Smooth muscle cell (in vitro differentiated cells): ENCODE measurements around the gene TIAM2. TPM values are rescaled to one million over a fixed set of nuclear protein-coding genes. Genes with fewer than 3 reads are reported as not detected.

Source experiments
- DNase-seq: peaks from one replicate; lab custom pipeline; 2025; ENCODE audit not compliant: unreplicated experiment; lab: John Stamatoyannopoulos, UW
- H2AFZ ChIP-seq: fragments of 200-600 bp; sonication (generic); 2 replicates; pipeline ENCODE4 v1.6.0; 2016; ENCODE audit warnings: antibody characterized with exemption, low read depth, mild to moderate bottlenecking
- H3F3A ChIP-seq: fragments of 200-600 bp; sonication (generic); 2 replicates; pipeline ENCODE4 v1.6.0; 2017; ENCODE audit warnings: antibody characterized with exemption, low read depth
- H3K27ac ChIP-seq: fragments of 200-600 bp; sonication (generic); 2 replicates; pipeline ENCODE4 v1.5.1; 2016; ENCODE audit warnings: low read depth, mild to moderate bottlenecking
- H3K27me3 ChIP-seq: fragments of 200-600 bp; sonication (generic); 2 replicates; pipeline ENCODE4 v1.6.1; 2016; ENCODE audit warnings: low read depth, mild to moderate bottlenecking
- H3K36me3 ChIP-seq: fragments of 200-600 bp; sonication (generic); 2 replicates; pipeline ENCODE4 v1.5.1; 2016; ENCODE audit warnings: low read depth
- H3K4me1 ChIP-seq: fragments of 200-600 bp; sonication (generic); 2 replicates; pipeline ENCODE4 v1.5.1; 2016; ENCODE audit warnings: low read depth
- H3K4me2 ChIP-seq: fragments of 200-600 bp; sonication (generic); 2 replicates; pipeline ENCODE4 v1.6.0; 2016; ENCODE audit warnings: mild to moderate bottlenecking
- H3K4me3 ChIP-seq: fragments of 200-600 bp; sonication (generic); 2 replicates; pipeline ENCODE4 v1.5.1; 2016; ENCODE audit warnings: mild to moderate bottlenecking
- H3K79me2 ChIP-seq: fragments of 200-600 bp; sonication (generic); 2 replicates; pipeline ENCODE4 v1.6.0; 2016; ENCODE audit warnings: low read depth, mild to moderate bottlenecking
- H3K9ac ChIP-seq: fragments of 200-600 bp; sonication (generic); 2 replicates; pipeline ENCODE4 v1.6.0; 2016; ENCODE audit warnings: low read depth
- H3K9me3 ChIP-seq: fragments of 200-600 bp; sonication (generic); replicated peaks from 2 replicates; pipeline ENCODE4 v1.5.1; 2016; ENCODE audit warnings: low read depth
- H4K20me1 ChIP-seq: fragments of 200-600 bp; sonication (generic); 2 replicates; pipeline ENCODE4 v1.6.0; 2016; ENCODE audit warnings: low read depth
- CTCF ChIP-seq: fragments of 200-600 bp; sonication (generic); IDR thresholded peaks from 2 replicates; pipeline ENCODE4 v1.5.1; 2017; ENCODE audit warnings: borderline replicate concordance, mild to moderate bottlenecking, antibody characterized with exemption; ENCODE audit not compliant: insufficient read depth, poor library complexity, severe bottlenecking
- WGBS: methylation state at CpG from one replicate; pipeline ENCODE4 v1.1.7; 2016; ENCODE audit warnings: low lambda C conversion rate; 5-methylcytosine and 5-hydroxymethylcytosine counted together
- polyA plus RNA-seq: library from polyadenylated mRNA; unstranded; fragments of >200 nt; fragmentation: Nextera tagmentation; extraction: Ambion mirVana; gene quantifications from 2 replicates; pipeline ENCODE4 v1.2.1, GENCODE V29; 2016
- total RNA-seq: library from RNA; depleted of rRNA; stranded (reverse); fragments of >200 nt; gene quantifications from 2 replicates; pipeline ENCODE4 v1.2.3, GENCODE V29; 2014

Gene TIAM2
- total and polyA plus RNA-seq, 2 experiments from 2014 or later = 13.1 to 24.9 TPM

- WGBS = 14% methylated on average over 3 of the region's 3 CpGs
- Histone ChIP-seq H3F3A (peaks cover 12% of the 10 kb centered on the region), H3K9ac (no peak overlapping the region), H2AFZ (no peak overlapping the region), H3K4me3 (no peak overlapping the region), H3K4me1 (no peaks in the 10 kb centered on the region), H3K27ac (peak overlapping the region; percentile 90), H3K36me3 (no peaks in the 10 kb centered on the region), H4K20me1 (no peaks in the 10 kb centered on the region), H3K4me2 (peak overlapping the region; percentile 26), H3K27me3 (no peaks in the 10 kb centered on the region), H3K79me2 (no peaks in the 10 kb centered on the region), H3K9me3 (no peaks in the 10 kb centered on the region)
- TF ChIP-seq CTCF = no peak
- no peak for DNase-seq
Measured at GRCh38 chr6:155245831-155246230, 250.7 kb downstream of the TIAM2 start.

- H2AFZ ChIP-seq = no peak overlapping the region
- DNase-seq = no peak
- no peaks in the 10 kb centered on the region for H4K20me1 ChIP-seq
- H3K27me3 ChIP-seq = no peaks in the 10 kb centered on the region
- H3K27ac ChIP-seq = peak overlapping the region; percentile 90
- H3K9me3 ChIP-seq = no peaks in the 10 kb centered on the region
- TF ChIP-seq CTCF = no peak
- H3K79me2 ChIP-seq = no peaks in the 10 kb centered on the region
- 94% methylated on average over 2 of the region's 2 CpGs for WGBS
- peaks cover 12% of the 10 kb centered on the region for H3F3A ChIP-seq
- H3K4me1 ChIP-seq = no peaks in the 10 kb centered on the region
- no peak overlapping the region for H3K4me3 ChIP-seq
- peak overlapping the region; percentile 26 for H3K4me2 ChIP-seq
- no peaks in the 10 kb centered on the region for H3K36me3 ChIP-seq
- no peak overlapping the region for H3K9ac ChIP-seq
Measured at GRCh38 chr6:155246825-155247224, 251.7 kb downstream of the TIAM2 start.

GRCh38 chr6:155247618-155248007, 252.5 kb downstream of the TIAM2 start:
- WGBS = 31% methylated on average over 5 of the region's 5 CpGs
- no peaks in the 10 kb centered on the region for H3K27me3 ChIP-seq
- H3F3A ChIP-seq = peaks cover 12% of the 10 kb centered on the region
- no peak overlapping the region for H2AFZ ChIP-seq
- no peaks in the 10 kb centered on the region for H3K79me2 ChIP-seq
- H3K9me3 ChIP-seq = no peaks in the 10 kb centered on the region
- peak overlapping the region; percentile 71 for H3K9ac ChIP-seq
- H4K20me1 ChIP-seq = no peaks in the 10 kb centered on the region
- H3K27ac ChIP-seq = peak overlapping the region; percentile 90
- no peak overlapping the region for H3K4me3 ChIP-seq
- no peak for DNase-seq
- H3K36me3 ChIP-seq = no peaks in the 10 kb centered on the region
- TF ChIP-seq CTCF = no peak
- no peaks in the 10 kb centered on the region for H3K4me1 ChIP-seq
- peak overlapping the region; percentile 73 for H3K4me2 ChIP-seq
